ENCODE data around the gene ALG1L2. TPM values are rescaled to one million over a fixed set of nuclear protein-coding genes. Genes with fewer than 3 reads are reported as not detected.
"Not testable (repeated sequence)": the region's sequence is repeated elsewhere in the genome, so short reads cannot be mapped to it uniquely, and the experiment has no call there.

Gene ALG1L2, protein sequence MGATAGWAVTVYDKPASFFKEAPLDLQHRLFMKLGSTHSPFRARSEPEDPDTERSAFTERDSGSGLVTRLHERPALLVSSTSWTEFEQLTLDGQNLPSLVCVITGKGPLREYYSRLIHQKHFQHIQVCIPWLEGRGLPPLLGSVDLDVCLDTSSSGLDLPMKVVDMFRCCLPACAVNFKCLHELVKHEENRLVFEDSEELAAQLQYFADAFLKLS
- total RNA-seq, result 1 to 10 TPM in 2 of 4 donors, not detected in 2; 1.7 TPM

DNA sequence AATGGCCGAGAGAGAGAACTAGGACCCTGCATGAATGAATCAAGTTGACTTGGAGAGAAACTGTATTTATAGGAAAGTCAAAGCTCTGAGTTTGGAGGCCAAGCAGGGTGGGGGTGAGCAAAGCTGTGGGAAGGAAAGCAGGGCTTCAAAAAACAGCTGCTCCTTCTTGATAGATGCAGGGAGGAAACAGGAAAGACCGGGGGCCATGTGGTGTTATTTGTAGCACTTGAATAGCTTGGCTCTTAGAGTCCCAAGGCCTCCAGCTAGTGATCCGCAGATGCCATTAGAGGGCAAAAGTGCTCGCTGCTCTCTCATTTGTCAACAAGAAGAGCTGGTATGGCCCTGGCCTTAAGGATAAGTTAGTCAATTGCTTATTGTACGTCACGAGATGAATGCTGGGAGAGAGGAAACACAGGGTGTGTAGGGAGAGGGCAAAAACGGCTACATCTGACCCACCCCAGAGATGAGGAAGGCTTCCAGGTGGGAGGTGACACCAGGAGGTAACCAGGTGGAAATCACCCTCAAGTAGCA lies at the start of gene ALG1L2:
Gene ALG1L2, plus strand, starts transcription at position 481 of the 531 bp plus-strand sequence. CDS start 186 bp downstream, outside the sequence.
- TF ChIP-seq, protein P1, sequence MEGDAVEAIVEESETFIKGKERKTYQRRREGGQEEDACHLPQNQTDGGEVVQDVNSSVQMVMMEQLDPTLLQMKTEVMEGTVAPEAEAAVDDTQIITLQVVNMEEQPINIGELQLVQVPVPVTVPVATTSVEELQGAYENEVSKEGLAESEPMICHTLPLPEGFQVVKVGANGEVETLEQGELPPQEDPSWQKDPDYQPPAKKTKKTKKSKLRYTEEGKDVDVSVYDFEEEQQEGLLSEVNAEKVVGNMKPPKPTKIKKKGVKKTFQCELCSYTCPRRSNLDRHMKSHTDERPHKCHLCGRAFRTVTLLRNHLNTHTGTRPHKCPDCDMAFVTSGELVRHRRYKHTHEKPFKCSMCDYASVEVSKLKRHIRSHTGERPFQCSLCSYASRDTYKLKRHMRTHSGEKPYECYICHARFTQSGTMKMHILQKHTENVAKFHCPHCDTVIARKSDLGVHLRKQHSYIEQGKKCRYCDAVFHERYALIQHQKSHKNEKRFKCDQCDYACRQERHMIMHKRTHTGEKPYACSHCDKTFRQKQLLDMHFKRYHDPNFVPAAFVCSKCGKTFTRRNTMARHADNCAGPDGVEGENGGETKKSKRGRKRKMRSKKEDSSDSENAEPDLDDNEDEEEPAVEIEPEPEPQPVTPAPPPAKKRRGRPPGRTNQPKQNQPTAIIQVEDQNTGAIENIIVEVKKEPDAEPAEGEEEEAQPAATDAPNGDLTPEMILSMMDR (IDR thresholded peaks at IDR 0.05), result no peak
- no peak for TF ChIP-seq POLR2A (IDR thresholded peaks at IDR 0.05)
- Histone ChIP-seq H3K9me3 (no peaks in the 10 kb centered on the region), H3K36me3 (no peaks in the 10 kb centered on the region), H3K27ac (no peak within 1 kb of the TSS), H3K4me1 (no peaks in the 10 kb centered on the region), H3K27me3 (no peaks in the 10 kb centered on the region), H3K4me3 (replicated peaks in 1 of 3) (no peak within 1 kb of the TSS)
- no peak for DNase-seq
- intact Hi-C loops (cut with DNase I), result no loop called here
- 39 to 42% methylated on average over 7 of the region's 7 CpGs for WGBS, 2 donors

DNA sequence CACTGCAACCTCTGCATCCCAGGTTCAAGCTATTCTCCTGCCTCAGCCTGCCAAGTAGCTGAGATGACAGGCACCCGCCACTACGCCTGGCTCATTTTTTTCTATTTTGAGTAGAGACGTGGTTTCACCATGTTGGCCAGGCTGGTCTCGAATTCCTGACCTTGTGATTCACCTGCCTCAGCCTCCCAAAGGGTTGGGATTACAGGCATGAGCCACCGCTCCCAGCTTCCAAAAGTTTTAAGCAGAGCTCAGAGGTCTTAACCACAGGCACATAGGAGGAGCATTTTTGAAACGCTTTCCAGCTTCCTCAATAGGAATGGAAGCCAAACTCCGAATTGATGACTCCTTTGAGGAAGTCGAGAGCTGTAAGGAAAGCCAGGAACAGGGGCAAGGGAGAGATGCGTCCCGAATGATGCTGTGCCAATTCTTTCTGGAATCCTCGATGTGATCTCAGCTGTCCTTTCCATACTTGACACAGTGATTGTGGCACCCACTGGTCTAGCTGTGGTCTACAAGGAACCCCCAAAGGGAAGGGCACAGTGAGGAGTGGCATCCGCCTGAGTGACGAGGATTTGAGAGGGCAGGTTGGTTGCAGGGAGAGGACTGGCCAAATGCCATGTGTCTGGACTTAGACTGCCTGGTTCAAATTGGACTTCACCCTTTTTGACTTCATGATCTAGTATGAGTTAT lies 44.4 kb upstream of the ALG1L2 start:
- intact Hi-C loops (cut with DNase I); H3K27me3 ChIP-seq; DNase-seq; H3K9me3 ChIP-seq; H3K4me3 ChIP-seq (replicated peaks in 1 of 3); H3K4me1 ChIP-seq; H3K27ac ChIP-seq; H3K36me3 ChIP-seq: not testable (repeated sequence)
- WGBS, 2 donors, result 60 to 63% methylated on average over 12 to 13 of the region's 13 CpGs

DNA sequence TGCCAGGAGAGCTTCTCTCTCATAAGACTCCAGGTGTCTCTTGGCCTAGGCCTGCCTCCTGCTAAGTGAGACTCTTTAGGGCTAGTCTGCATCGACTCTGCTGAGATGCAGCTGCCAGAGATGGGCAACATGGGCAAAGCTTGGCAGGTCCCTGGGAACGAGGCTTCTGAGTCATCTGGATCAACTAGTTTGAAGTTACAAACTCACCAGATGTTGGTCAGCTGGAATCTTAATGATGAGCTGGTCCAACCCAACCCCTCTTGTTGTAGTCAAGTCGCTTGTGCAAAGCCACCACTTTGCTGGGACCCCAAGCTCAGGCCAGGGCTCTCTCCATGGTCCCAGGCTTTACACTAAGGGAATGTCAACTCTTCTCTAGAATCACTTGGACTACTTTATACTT lies 38.9 kb upstream of the ALG1L2 start:
- 85 to 90% methylated on average over 3 of the region's 3 CpGs for WGBS, 2 donors
- intact Hi-C loops (cut with DNase I); DNase-seq; H3K9me3 ChIP-seq; H3K4me3 ChIP-seq (replicated peaks in 1 of 3); H3K36me3 ChIP-seq; H3K27me3 ChIP-seq; H3K4me1 ChIP-seq; H3K27ac ChIP-seq: not testable (repeated sequence)

DNA sequence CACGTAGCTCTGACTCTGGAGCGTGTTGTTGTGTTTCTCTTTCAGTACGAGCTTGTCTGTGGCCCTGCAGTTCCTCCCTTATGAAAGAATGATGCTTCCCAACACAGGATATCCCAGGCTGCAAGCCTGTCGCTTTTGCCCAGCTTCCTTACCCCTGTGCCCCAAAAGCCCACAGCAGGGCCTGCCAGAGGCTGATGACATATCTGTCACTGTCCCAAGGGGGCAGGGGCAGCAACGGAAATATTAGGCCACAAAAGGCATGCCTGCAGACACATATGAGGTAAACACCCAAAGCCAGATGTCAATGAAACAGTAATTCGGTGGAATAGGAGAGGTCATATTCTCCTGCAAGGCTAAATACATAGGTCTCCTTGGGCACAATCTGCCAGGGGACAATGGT lies 38.0 kb upstream of the ALG1L2 start:
- H3K4me3 ChIP-seq (replicated peaks in 1 of 3); H3K27me3 ChIP-seq; H3K9me3 ChIP-seq; H3K36me3 ChIP-seq; intact Hi-C loops (cut with DNase I); H3K4me1 ChIP-seq; H3K27ac ChIP-seq; DNase-seq: not testable (repeated sequence)
- WGBS, 2 donors, result 67 to 84% methylated on average over 6 of the region's 6 CpGs

- H3K4me3 ChIP-seq (replicated peaks in 1 of 3), result no peak overlapping the region
- H3K9me3 ChIP-seq, result no peaks in the 10 kb centered on the region
- intact Hi-C loops (cut with DNase I), result no loop called here
- H3K36me3 ChIP-seq, result no peaks in the 10 kb centered on the region
- TF ChIP-seq, protein P1 (IDR thresholded peaks at IDR 0.05), result no peak
- TF ChIP-seq POLR2A (IDR thresholded peaks at IDR 0.05), result no peak
- H3K4me1 ChIP-seq, result no peaks in the 10 kb centered on the region
- WGBS, 2 donors, result 81 to 92% methylated on average over 11 of the region's 11 CpGs
- H3K27me3 ChIP-seq, result no peaks in the 10 kb centered on the region
- no peak overlapping the region for H3K27ac ChIP-seq
- no peak for DNase-seq
Observed at GRCh38 chr3:130044370-130044769, 37.3 kb upstream of the ALG1L2 start.

DNA sequence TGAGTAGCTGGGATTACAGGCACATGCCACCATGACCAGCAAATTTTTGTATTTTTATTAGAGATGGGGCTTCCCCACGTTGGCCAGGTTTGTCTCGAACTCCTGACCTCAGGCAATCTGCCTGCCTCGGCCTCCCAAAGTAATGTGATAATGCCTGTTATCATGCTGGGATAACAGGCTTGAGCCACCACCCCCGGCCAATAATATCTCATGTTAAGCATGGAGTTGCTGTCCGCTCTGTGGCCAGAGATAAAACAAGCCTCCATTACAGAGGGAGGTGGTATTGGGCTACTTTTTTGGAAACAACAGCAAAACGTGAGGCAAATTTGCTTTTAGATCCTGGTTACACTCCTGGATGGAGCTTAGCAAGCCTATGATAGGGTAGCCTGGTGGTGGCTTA lies 32.9 kb upstream of the ALG1L2 start:
- Histone ChIP-seq H3K4me3 (replicated peaks in 1 of 3) (no peak overlapping the region), H3K9me3 (no peaks in the 10 kb centered on the region), H3K27me3 (no peaks in the 10 kb centered on the region), H3K36me3 (no peaks in the 10 kb centered on the region), H3K4me1 (no peaks in the 10 kb centered on the region), H3K27ac (no peak overlapping the region)
- 80 to 94% methylated on average over 3 to 6 of the region's 6 CpGs for WGBS, 2 donors
- no peak for TF ChIP-seq POLR2A (IDR thresholded peaks at IDR 0.05)
- DNase-seq, result no peak
- intact Hi-C loops (cut with DNase I), result no loop called here

DNA sequence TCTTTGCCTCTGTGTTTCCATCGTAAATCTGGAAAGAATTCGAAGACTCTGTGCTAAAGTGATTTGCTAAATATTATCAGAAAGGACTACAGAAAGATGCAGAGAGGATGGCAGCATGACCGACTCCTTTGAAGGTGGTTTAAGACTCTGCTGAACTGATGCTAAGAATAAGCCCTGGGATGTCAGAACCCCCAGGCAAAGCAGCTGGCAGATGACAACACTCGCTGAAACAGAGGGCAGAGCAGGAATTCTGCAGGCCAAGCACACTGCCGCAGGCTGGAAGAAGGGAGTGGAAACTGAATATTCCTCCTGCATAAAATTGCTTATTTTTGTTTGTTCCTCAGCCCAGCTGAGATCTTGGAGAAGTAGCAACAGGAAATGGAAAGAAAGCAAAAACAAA lies 29.3 kb upstream of the ALG1L2 start:
- intact Hi-C loops (cut with DNase I); H3K27me3 ChIP-seq; H3K4me1 ChIP-seq; H3K27ac ChIP-seq; DNase-seq; H3K9me3 ChIP-seq; H3K4me3 ChIP-seq (replicated peaks in 1 of 3); H3K36me3 ChIP-seq: not testable (repeated sequence)
- WGBS, 2 donors, result 67 to 86% methylated on average over 5 of the region's 5 CpGs

DNA sequence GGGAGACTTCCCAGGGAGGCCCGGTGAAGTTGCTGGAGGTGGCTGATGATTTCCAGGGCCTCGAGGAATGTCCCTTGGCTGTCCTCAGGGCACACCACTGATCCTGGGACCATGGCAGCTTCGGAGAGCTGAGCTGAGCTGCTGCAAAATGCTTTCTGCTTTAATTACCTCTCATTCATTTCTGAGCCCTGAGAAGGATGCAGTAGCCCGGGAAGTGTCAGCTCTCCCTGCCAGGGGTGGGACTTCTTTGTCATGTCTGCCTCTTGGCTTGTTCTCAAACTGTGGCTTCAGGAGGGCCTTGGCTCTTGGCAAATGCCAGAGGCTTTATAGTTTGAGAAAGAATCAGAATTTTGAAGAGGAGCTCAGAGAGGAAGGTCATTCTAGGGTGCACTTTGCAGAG lies 28.7 kb upstream of the ALG1L2 start:
- DNase-seq; H3K4me1 ChIP-seq; H3K4me3 ChIP-seq (replicated peaks in 1 of 3); H3K27ac ChIP-seq; H3K36me3 ChIP-seq; H3K9me3 ChIP-seq; intact Hi-C loops (cut with DNase I); H3K27me3 ChIP-seq: not testable (repeated sequence)
- WGBS, 2 donors, result no CpG with 5 or more reads among the region's 4 CpGs

GRCh38 chr3:130057536-130058266 lies 23.9 kb upstream of the ALG1L2 start:
- H3K36me3 ChIP-seq; H3K4me1 ChIP-seq; DNase-seq; H3K9me3 ChIP-seq; intact Hi-C loops (cut with DNase I); H3K4me3 ChIP-seq (replicated peaks in 1 of 3); H3K27ac ChIP-seq; H3K27me3 ChIP-seq: not testable (repeated sequence)
- WGBS, 2 donors, result 89% methylated on average over 11 to 15 of the region's 15 CpGs

- H3K27ac ChIP-seq; H3K4me3 ChIP-seq (replicated peaks in 1 of 3); H3K4me1 ChIP-seq; H3K36me3 ChIP-seq; DNase-seq; intact Hi-C loops (cut with DNase I); H3K27me3 ChIP-seq; H3K9me3 ChIP-seq: not testable (repeated sequence)
- 72 to 89% methylated on average over 2 of the region's 4 CpGs for WGBS, 2 donors
Observed at GRCh38 chr3:130058267-130058657, 23.4 kb upstream of the ALG1L2 start.

All from thyroid gland (tissue), 4 donors.